Stimulated activated CD4-positive, alpha-beta T cell treated with anti-CD3 and anti-CD28 coated beads, Interleukin-1b, Interleukin-23, amount 100 ng/mL, for 48 hours (primary cell): ENCODE measurements around the gene LFNG.

ENCODE experiments used
- DNase-seq: peaks from one replicate; pipeline ENCODE4 v3.0.0-alpha.2; 2020

The LFNG gene

DNA sequence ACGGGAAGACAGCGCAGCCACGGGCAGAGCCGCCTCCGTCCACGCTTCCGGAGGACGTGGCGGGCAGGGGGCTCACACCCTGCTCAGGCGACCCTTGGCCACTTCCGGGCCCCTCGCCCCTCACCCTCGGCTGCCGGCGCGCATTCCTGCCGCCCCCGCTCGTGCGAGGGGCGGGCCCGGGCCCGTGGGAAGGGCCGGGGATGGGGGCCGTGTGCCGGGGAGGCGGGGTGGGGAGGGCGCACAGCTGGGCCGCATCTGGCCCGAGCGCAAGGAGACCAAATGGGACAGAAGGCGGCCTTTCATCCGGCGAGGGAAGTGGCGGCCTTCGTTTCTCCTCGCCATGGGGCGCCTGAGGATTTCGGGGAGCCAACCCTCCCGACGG lies 846 bp upstream of the LFNG start:
- DNase-seq, result no peak

DNA sequence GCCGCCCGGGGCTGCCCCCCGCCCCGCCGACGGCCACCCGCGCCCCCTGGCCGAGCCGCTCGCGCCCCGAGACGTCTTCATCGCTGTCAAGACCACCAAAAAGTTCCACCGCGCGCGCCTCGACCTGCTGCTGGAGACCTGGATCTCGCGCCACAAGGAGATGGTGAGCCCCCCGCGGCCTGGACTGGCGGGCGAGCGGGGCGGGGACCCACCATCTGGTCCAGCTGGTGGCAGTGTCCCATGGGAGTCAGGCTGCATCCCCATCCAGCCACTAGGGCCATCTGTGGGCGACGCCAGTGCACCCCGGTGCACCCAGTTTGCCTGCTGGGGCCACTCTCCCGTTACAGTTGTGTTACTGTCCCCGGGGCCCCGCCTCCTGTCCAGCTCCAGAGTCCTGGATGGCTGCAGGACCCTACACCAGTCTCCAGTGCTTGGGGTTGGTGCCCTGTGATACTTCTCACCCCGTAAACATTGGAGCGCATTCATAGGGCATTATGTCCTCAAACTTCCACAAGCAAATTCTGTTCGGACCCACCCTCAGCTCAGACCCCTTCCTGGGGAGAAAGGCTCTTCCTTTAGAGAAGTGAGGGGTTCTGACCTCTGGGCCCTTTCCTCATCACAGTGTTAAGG lies 672 bp downstream of the LFNG start:
- DNase-seq, result peak; percentile 25

DNA sequence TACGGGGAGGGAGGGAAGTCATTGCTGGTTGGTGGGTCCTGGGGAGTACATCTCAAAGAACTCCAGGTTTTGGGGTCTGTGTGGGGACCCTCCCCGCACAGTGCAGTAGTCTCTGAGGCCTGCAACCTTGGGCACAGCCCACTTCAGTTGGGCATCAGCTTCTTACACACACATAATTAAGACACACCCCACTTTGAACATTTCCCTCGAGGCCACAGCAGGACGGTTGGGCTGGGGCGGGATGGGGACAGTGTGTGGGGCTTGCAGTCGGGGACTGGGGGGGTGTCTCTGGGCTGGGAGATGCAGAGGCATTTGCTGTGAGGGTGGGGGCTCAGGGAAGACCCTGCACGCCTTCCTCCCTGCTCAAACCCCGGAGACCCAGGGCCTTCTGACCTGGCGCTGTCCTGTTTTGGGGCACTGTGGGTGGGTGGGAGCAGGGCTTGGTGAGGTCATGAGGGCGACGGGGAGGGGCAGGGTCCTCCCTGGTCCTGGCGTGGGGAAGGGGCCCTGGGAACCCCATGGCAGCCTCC lies 1.3 kb downstream of the LFNG start:
- DNase-seq, result no peak

- no peak for DNase-seq
Observed at GRCh38 chr7:2521341-2521745, 1.8 kb downstream of the LFNG start.

DNA sequence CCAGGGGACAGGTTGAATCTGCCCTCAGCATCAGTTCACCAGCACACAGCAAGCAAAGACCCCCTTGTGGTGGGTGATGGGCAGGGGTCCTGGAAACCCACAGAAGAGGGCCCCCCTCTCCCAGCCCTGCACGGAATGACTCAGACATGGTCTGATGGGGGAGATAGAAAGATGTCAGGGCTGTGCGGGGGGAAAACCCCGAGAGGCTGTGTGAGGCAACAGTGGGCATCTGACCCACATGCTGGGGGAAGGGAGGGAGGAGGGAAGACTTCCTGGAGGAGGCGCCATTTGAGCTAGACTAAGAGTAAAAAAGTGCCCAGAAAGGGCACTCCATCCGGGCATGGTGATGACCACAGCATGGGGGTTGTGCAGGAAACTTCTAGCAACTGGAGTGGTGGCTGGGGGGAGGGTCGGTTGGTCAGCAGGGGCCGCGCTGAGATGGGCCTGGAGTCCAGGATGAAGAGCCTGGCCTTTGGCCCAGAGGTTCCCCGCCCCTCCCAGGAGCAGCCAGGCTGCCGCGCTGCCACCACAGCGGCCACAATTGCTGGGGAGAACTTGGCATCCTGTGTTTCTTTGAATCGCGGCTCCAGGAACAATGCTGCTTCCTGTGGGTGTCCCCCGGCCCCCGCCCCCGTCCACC lies 2.5 kb downstream of the LFNG start:
- peak; percentile 75 for DNase-seq

DNA sequence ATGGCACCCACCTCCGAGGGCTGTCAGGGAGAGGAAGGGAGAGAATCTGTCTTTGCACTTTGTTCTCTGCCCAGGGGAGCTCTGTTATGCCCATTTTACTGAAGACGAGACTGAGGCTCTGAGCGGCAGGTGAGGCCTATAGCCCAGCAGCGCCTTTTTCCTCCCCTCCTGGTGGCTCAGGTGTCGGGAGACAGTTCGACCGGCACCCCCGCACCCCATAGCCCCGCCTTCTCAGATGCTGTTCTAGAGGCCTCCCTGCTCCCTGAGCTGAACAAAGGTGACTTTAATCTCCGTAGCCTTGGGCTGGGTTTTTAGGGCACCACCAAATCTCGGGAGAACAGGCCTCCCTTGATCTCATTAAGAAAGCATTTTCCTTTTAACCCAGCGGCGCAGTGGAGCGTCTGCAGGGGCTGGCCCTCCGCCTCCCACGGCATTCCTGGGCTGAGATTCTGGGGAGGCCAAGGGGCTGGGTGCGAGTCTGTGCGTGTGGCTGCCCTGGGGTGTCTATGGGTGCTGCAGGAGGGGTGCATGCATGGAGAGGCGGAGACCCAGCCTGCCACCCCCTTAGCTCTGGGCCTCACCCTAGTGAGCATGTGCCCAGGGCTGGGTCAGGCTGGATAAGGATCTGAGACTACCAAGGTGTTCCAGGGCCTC lies 3.3 kb downstream of the LFNG start:
- peak; percentile 40 for DNase-seq

GRCh38 chr7:2523461-2523936 lies 3.9 kb downstream of the LFNG start:
- no peak for DNase-seq

DNA sequence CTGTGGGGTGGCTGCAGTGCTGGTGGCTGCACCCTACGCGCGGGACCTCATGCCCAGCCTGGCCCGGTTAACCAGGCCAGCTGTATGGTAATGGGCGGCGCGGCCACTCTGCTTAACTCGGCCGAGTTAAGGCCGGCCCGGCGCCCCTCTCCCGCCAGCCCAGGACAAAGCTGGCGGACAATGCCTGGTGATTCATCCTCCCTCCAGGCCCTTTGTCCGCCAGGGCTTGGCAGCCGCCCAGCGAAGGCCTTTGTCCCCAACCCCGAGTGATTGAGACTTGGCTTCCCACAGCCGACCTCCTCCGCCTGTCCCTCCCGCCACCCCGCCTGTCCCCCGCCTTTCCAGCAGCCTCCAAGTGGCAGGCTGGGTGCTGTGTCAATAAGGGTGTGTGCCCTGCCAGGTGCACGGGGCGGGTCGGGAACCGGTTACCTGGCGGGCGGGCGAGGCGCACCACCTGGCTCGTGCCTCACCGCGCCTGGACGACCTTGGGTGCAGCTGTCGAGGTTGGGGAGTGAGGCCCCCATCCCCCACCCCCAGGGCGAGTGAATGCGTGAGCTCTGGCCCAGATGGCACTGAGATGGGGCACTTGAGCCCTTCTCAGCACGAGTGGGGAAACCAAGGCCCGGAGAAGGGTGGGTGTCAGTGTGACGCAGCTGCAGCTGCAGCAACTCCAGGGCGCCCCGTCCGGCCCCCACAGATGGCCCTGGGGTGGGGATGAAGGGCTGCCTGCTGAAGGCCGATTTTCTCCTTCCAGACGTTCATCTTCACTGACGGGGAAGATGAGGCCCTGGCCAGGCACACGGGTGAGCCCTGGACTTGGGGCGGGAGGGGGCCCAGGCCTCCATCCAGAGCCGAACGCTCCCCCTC lies 4.6 kb downstream of the LFNG start:
- DNase-seq, result no peak

GRCh38 chr7:2524808-2525657 lies 5.5 kb downstream of the LFNG start:
- no peak for DNase-seq

DNA sequence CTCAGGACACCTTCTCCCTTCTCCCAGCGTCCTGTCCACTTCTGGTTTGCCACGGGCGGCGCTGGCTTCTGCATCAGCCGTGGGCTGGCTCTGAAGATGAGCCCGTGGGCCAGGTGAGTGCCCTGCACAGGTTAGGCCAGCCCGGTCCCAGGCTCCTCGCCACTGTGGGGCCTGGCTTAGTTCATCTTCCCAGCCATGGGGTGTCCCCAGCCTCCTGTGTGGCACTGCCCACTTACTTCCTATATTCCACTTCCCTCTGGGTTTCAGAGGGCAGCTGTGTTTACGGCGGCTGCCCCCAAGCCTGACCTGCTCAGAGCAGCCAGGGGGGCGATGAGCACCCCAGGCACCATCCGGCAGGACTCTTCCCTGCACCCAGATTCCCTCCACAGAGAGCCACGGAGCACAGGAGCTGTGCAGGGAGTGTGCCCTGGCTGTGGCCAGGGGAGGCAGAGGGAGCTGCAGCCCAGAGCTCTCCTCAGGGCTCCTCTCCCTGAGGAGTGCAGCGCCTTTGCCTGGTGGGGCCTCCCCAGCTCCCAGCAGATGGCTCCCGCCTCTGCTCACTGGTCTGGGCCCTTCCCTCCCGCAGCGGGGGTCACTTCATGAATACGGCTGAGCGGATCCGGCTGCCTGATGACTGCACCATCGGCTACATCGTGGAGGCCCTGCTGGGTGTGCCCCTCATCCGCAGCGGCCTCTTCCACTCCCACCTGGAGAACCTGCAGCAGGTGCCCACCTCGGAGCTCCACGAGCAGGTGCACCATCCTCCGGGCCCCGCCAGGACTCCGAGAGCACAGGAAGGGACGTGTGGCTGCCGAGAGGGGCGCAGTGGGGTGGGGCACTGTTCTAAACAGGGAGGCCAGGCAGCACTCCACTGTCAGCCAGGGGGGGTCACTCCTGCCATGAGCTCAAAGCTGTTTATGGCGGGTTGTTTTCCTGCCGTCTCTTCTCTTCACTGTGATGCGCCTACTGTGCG lies 6.4 kb downstream of the LFNG start:
- no peak for DNase-seq

DNA sequence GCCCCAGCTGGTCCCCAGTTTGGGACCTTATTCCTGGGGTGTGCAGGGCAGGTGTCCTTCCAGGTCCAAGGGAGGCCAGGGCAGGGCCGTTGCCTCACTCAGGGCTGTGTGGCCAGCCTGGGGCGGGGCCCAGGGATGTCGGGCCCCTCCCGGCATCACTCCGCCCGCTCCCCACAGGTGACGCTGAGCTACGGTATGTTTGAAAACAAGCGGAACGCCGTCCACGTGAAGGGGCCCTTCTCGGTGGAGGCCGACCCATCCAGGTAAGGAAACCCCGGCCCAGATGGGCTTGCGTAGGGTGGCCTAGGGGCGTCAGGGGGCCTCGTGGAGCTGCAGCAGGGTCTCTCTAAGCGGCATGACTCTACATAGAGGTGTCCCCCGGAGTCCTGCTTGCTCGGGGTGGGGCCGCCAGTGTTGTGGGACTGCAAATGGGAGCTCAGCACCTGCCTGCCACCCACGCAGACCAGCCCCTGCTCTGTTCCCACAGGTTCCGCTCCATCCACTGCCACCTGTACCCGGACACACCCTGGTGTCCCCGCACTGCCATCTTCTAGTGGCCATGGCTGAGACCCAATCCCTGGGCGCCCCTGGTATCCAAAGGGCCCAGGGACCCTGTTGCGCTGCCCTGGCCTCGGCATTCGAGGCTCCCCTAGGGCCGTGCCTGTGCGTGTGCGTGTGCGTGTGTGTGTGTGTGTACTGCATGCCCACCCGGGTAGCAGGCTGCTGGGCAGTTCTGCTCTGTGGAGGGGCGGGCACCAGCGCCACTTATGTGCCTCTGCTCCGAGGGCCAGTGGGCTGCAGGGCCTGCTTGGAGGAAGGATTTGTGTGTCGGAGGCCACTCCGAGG lies 7.3 kb downstream of the LFNG start:
- no peak for DNase-seq

GRCh38 chr7:2527505-2528467 lies 8.2 kb downstream of the LFNG start:
- no peak for DNase-seq

DNA sequence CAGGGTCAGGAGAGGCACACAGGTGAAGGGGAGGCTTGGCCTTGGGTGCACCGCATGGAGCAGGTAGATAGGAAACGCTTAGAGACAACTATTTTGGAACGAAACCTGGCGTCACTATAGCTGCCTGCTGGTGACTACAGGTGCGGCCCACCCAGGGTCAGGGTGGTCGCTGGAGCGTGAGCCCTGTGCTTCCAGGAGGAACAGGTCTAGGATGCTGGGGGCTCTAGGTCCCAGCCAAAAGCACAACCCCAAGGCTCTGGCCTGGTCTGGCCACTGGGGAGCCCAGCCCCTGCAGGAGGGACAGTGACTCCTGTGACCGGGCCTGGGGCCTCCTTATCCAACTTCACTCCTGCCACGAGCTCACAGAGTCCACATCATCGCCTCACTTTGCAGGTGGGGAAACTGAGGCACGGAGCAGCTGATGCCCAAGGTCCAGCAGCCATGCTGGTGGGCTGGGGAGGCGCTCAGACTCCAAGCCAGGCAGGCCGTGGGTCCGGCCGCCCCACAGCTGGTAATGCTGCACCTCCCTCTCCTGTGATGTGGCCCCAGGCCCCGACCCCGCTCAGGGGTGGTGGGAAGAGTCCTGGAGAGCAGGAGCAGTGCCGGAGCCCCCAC lies 9.0 kb downstream of the LFNG start:
- DNase-seq, result no peak

GRCh38 chr7:2529161-2530070 lies 9.8 kb downstream of the LFNG start:
- peak; percentile 47 for DNase-seq

DNA sequence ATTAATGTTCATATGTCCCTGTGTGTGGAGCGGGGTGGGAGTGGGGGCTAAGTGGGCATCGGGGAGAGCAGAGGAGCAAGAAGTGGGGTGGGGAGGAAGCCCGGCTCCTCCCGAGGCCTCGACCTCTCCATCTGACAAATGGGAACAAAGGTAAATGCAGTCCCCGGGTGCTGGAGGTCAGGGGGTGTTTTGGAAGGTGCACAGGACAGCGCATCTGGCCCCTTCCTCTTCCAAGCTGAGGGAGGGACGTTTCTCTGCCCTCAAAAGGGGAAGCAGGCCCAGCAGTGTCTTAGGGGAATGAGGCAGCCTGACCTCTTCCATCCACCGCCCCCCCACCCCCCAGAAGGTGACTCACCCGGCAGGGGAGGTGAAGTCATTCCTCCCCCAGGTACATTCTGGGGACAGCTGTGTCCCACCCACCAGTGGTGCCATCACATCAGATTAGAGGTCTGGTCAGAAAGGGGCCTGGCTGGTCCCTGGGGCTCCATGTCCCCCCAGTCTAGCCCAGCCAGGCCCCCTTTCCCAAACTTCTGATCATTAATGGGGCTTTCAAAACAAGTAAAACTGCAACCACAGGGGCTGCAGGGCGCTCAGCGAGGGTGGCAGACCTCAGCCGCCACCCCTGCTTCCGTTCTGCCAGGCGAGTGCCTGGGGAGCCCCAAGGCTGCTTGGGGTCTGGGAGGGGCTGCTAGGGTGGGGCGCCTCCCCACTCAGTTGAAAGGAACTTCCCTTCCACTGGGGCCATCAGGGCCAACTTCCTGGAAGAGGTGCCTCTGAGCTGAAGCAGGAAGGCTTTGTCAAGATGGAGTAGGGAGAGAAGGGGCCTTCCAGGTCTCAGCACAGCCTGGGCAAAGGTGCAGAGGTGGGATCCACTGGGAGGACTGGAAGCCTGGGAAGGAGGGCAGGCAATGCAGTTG lies 10.8 kb downstream of the LFNG start:
- peak; percentile 68 for DNase-seq
